GM21390 (cell line): ENCODE data around the gene AMBP.
"Not testable (repeated sequence)": the region's sequence is repeated elsewhere in the genome, so short reads cannot be mapped to it uniquely, and the experiment has no call there.

Source experiments
- ATAC-seq: cut with Tn5 transposase; IDR thresholded peaks from one replicate; pipeline ENCODE4 v1.9.1; 2021; ENCODE audit not compliant: unreplicated experiment

AMBP gene

GRCh38 chr9:114053246-114054005, 24.7 kb downstream of the AMBP start:
- ATAC-seq, result no peak

- no peak for ATAC-seq
Observed at GRCh38 chr9:114051706-114052105, 26.4 kb downstream of the AMBP start.

- no peak for ATAC-seq
Observed at GRCh38 chr9:114051281-114051680, 26.8 kb downstream of the AMBP start.

- ATAC-seq, result no peak
Observed at GRCh38 chr9:114050646-114051045, 27.5 kb downstream of the AMBP start.

GRCh38 chr9:114050226-114050568, 27.9 kb downstream of the AMBP start:
- no peak for ATAC-seq

- no peak for ATAC-seq
Observed at GRCh38 chr9:114049441-114050225, 28.5 kb downstream of the AMBP start.

GRCh38 chr9:114048533-114049415, 29.3 kb downstream of the AMBP start:
- no peak for ATAC-seq

GRCh38 chr9:114047717-114048116, 30.4 kb downstream of the AMBP start:
- ATAC-seq, result no peak

GRCh38 chr9:114046875-114047274, 31.2 kb downstream of the AMBP start:
- no peak for ATAC-seq

GRCh38 chr9:114046237-114046755, 31.8 kb downstream of the AMBP start:
- ATAC-seq, result no peak

- ATAC-seq, result not testable (repeated sequence)
Observed at GRCh38 chr9:114043660-114044059, 34.4 kb downstream of the AMBP start.

- no peak for ATAC-seq
Observed at GRCh38 chr9:114039484-114039883, 38.6 kb downstream of the AMBP start.

- no peak for ATAC-seq
Observed at GRCh38 chr9:114038724-114039313, 39.3 kb downstream of the AMBP start.

- no peak for ATAC-seq
Observed at GRCh38 chr9:114037961-114038723, 40.0 kb downstream of the AMBP start.

- no peak for ATAC-seq
Observed at GRCh38 chr9:114037249-114037648, 40.9 kb downstream of the AMBP start.

- ATAC-seq, result no peak
Observed at GRCh38 chr9:114035845-114036801, 42.0 kb downstream of the AMBP start.

- no peak for ATAC-seq
Observed at GRCh38 chr9:114035221-114035844, 42.8 kb downstream of the AMBP start.

- no peak for ATAC-seq
Observed at GRCh38 chr9:114034661-114035062, 43.4 kb downstream of the AMBP start.

- ATAC-seq, result no peak
Observed at GRCh38 chr9:114034196-114034595, 43.9 kb downstream of the AMBP start.
